Measurements from ENCODE around the gene CHST2.

- TF ChIP-seq CTCF (IDR thresholded peaks at IDR 0.05; ENCODE audit: extremely low read depth in 1 of 2, insufficient read depth in 1 of 2, low read depth in 1 of 2, low read length in 2 of 2) (no peak), MAX (IDR thresholded peaks at IDR 0.05; ENCODE audit: insufficient read depth, insufficient read length) (no peak), POLR2A (IDR thresholded peaks at IDR 0.05; ENCODE audit: low read depth, low read length) (no peak)
Observed at GRCh38 chr3:143122089-143122430, 2.5 kb downstream of the CHST2 start.

Data from endothelial cell of umbilical vein (primary cell).